HepG2 (cell line): ENCODE measurements around the gene KHK. TPM values are rescaled to one million over a fixed set of nuclear protein-coding genes. Genes with fewer than 3 reads are reported as not detected.

ENCODE experiments used
- ATAD3A ChIP-seq: sonication (generic); formaldehyde crosslinking; IDR thresholded peaks from 2 replicates; pipeline ENCODE4 v1.4.0; 2020; ENCODE audit warnings: missing genetic modification reagents
- ETV5 ChIP-seq: IDR thresholded peaks from 2 replicates; pipeline ENCODE4 v1.6.1; 2018; ENCODE audit warnings: missing biosample characterization, missing genetic modification reagents, inconsistent platforms, borderline replicate concordance
- GLMP ChIP-seq: sonication (generic); formaldehyde crosslinking; IDR thresholded peaks from 2 replicates; pipeline ENCODE4 v1.9.0; 2021; ENCODE audit warnings: missing genetic modification reagents, mild to moderate bottlenecking, borderline replicate concordance
- JUNB ChIP-seq: sonication (generic); formaldehyde crosslinking; IDR thresholded peaks from 2 replicates; pipeline ENCODE4 v1.8.0; 2022; ENCODE audit warnings: missing genetic modification reagents, mild to moderate bottlenecking, borderline replicate concordance
- MAX ChIP-seq: IDR thresholded peaks from 2 replicates; pipeline ENCODE4 v1.6.1; 2012; ENCODE audit warnings: inconsistent platforms
- MBNL3 ChIP-seq: fragments of 250-450 bp; sonication (Bioruptor Pico); conservative IDR thresholded peaks from 2 replicates; pipeline ENCODE4 v1.8.0; 2022; ENCODE audit warnings: mild to moderate bottlenecking, inconsistent platforms
- NCOA5 ChIP-seq: sonication (generic); formaldehyde crosslinking; IDR thresholded peaks from 2 replicates; pipeline ENCODE4 v1.4.0; 2020; ENCODE audit warnings: missing genetic modification reagents
- NFIC ChIP-seq: IDR thresholded peaks from 2 replicates; pipeline ENCODE4 v1.6.1; 2012; ENCODE audit warnings: mild to moderate bottlenecking, low read length, inconsistent platforms
- SAP130 ChIP-seq: IDR thresholded peaks from 2 replicates; pipeline ENCODE4 v1.6.1; 2016; ENCODE audit warnings: low read depth
- ZNF138 ChIP-seq: sonication (generic); formaldehyde crosslinking; IDR thresholded peaks from 2 replicates; pipeline ENCODE4 v1.5.0; 2020; ENCODE audit warnings: mild to moderate bottlenecking, low read depth, missing genetic modification reagents
- ZNF251 ChIP-seq: sonication (generic); formaldehyde crosslinking; IDR thresholded peaks from 2 replicates; pipeline ENCODE4 v1.9.0; 2021; ENCODE audit warnings: mild to moderate bottlenecking, missing genetic modification reagents
- ZNF451 ChIP-seq: sonication (generic); formaldehyde crosslinking; IDR thresholded peaks from 2 replicates; pipeline ENCODE4 v1.5.0; 2020; ENCODE audit warnings: mild to moderate bottlenecking, missing genetic modification reagents
- ZNF570 ChIP-seq: sonication (generic); formaldehyde crosslinking; IDR thresholded peaks from 2 replicates; pipeline ENCODE4 v1.4.0; 2020; ENCODE audit warnings: mild to moderate bottlenecking, missing genetic modification reagents, borderline replicate concordance
- ZNF607 ChIP-seq: sonication (generic); formaldehyde crosslinking; IDR thresholded peaks from 2 replicates; pipeline ENCODE4 v1.5.1; 2020; ENCODE audit warnings: missing genetic modification reagents, mild to moderate bottlenecking, borderline replicate concordance
- ZNF850 ChIP-seq: sonication (generic); formaldehyde crosslinking; conservative IDR thresholded peaks from 2 replicates; pipeline ENCODE4 v1.9.0; 2021; ENCODE audit warnings: mild to moderate bottlenecking, missing genetic modification reagents
- polyA plus RNA-seq, 8 experiments: library from polyadenylated mRNA; depleted of rRNA in 3 of 8; stranded (reverse) in 7 of 8; unstranded in 1 of 8; fragments of >200 nt; fragmentation: Illumina TruSeq in 4 of 8; extraction: Trizol in 4 of 8; gene quantifications; 2 replicates each; pipeline versions ENCODE4 v1.2.1 to v1.2.3, GENCODE V29; 2011 to 2016; ENCODE audit warnings: low read depth in 4 of 8, missing spikeins in 1 of 8, mixed read lengths in 1 of 8; ENCODE audit not compliant: insufficient read depth in 1 of 8
- total RNA-seq, 5 experiments: library from RNA; depleted of rRNA; stranded (reverse); fragments of >200 nt; fragmentation: Illumina TruSeq; extraction: Trizol; gene quantifications; 2 replicates each; pipeline ENCODE4 v1.2.3, GENCODE V29; 2016; ENCODE audit warnings: low read depth in 1 of 5
- TF ChIP-seq, protein P1 (sequence below): sonication (generic); formaldehyde crosslinking; IDR thresholded peaks from 2 replicates; pipeline ENCODE4 v1.5.0; 2020; ENCODE audit warnings: mild to moderate bottlenecking, missing genetic modification reagents, borderline replicate concordance
- TF ChIP-seq, protein P2 (sequence below): sonication (generic); formaldehyde crosslinking; IDR thresholded peaks from 2 replicates; pipeline ENCODE4 v1.5.1; 2020; ENCODE audit warnings: missing genetic modification reagents, mild to moderate bottlenecking, borderline replicate concordance
- TF ChIP-seq, protein P3 (sequence below): sonication (generic); formaldehyde crosslinking; IDR thresholded peaks from 2 replicates; pipeline ENCODE4 v1.4.0; 2020; ENCODE audit warnings: missing genetic modification reagents
- TF ChIP-seq, protein P4 (sequence below): sonication (generic); formaldehyde crosslinking; IDR thresholded peaks from 2 replicates; pipeline ENCODE4 v1.4.0; 2020; ENCODE audit warnings: mild to moderate bottlenecking, missing genetic modification reagents

The KHK gene
- total and polyA plus RNA-seq, 2 of the 13 experiments (the other 11 are each of a cell fraction or from before 2014, with no cell fraction given): 40.9 to 99.2 TPM

- TF ChIP-seq ZNF570 (CRISPR knock-in tag): no peak
- TF ChIP-seq, protein P1, sequence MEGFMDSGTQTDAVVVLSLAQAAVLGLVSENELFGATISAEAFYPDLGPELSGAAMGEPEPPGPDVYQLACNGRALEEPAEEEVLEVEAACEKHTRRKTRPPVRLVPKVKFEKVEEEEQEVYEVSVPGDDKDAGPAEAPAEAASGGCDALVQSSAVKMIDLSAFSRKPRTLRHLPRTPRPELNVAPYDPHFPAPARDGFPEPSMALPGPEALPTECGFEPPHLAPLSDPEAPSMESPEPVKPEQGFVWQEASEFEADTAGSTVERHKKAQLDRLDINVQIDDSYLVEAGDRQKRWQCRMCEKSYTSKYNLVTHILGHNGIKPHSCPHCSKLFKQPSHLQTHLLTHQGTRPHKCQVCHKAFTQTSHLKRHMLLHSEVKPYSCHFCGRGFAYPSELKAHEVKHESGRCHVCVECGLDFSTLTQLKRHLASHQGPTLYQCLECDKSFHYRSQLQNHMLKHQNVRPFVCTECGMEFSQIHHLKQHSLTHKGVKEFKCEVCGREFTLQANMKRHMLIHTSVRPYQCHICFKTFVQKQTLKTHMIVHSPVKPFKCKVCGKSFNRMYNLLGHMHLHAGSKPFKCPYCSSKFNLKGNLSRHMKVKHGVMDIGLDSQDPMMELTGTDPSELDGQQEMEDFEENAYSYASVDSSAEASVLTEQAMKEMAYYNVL (CRISPR knock-in tag): peak; percentile 65; the same call in 1 of the 2 replicates
- TF ChIP-seq, protein P2, sequence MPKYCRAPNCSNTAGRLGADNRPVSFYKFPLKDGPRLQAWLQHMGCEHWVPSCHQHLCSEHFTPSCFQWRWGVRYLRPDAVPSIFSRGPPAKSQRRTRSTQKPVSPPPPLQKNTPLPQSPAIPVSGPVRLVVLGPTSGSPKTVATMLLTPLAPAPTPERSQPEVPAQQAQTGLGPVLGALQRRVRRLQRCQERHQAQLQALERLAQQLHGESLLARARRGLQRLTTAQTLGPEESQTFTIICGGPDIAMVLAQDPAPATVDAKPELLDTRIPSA (CRISPR knock-in tag): no peak
- TF ChIP-seq ZNF850 (CRISPR knock-in tag): no peak
- TF ChIP-seq MBNL3: no peak
- TF ChIP-seq NFIC: no peak
- no peak for TF ChIP-seq ATAD3A
- no peak for TF ChIP-seq GLMP (CRISPR knock-in tag)
- TF ChIP-seq, protein P3, sequence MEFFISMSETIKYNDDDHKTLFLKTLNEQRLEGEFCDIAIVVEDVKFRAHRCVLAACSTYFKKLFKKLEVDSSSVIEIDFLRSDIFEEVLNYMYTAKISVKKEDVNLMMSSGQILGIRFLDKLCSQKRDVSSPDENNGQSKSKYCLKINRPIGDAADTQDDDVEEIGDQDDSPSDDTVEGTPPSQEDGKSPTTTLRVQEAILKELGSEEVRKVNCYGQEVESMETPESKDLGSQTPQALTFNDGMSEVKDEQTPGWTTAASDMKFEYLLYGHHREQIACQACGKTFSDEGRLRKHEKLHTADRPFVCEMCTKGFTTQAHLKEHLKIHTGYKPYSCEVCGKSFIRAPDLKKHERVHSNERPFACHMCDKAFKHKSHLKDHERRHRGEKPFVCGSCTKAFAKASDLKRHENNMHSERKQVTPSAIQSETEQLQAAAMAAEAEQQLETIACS (CRISPR knock-in tag): peak; percentile 89
- TF ChIP-seq MAX: peak; percentile 92
- no peak for TF ChIP-seq ZNF251
- 0 out of 2 replicates have a peak, but pooled peaks have one; percentile 29 for TF ChIP-seq ZNF607 (CRISPR knock-in tag)
- 0 out of 2 replicates have a peak, but pooled peaks have one; percentile 13 for TF ChIP-seq ETV5 (CRISPR knock-in tag)
- TF ChIP-seq JUNB (CRISPR knock-in tag): no peak
- TF ChIP-seq SAP130 (CRISPR knock-in tag): 0 out of 2 replicates have a peak, but pooled peaks have one; percentile 14
- 0 out of 2 replicates have a peak, but pooled peaks have one; percentile 46 for TF ChIP-seq ZNF451 (CRISPR knock-in tag)
- TF ChIP-seq, protein P4, sequence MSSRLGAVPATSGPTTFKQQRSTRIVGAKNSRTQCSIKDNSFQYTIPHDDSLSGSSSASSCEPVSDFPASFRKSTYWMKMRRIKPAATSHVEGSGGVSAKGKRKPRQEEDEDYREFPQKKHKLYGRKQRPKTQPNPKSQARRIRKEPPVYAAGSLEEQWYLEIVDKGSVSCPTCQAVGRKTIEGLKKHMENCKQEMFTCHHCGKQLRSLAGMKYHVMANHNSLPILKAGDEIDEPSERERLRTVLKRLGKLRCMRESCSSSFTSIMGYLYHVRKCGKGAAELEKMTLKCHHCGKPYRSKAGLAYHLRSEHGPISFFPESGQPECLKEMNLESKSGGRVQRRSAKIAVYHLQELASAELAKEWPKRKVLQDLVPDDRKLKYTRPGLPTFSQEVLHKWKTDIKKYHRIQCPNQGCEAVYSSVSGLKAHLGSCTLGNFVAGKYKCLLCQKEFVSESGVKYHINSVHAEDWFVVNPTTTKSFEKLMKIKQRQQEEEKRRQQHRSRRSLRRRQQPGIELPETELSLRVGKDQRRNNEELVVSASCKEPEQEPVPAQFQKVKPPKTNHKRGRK (CRISPR knock-in tag): no peak
- TF ChIP-seq NCOA5 (CRISPR knock-in tag): no peak
- TF ChIP-seq ZNF138 (CRISPR knock-in tag): 0 out of 2 replicates have a peak, but pooled peaks have one; percentile 9
Measured at GRCh38 chr2:27118525-27119329, 32.2 kb downstream of the KHK start, which contains the start of gene CGREF1 (continued).
